Measurements from ENCODE around the gene RBM33. TPM values are rescaled to one million over a fixed set of nuclear protein-coding genes. Genes with fewer than 3 reads are reported as not detected.

RBM33 gene
- total and polyA plus RNA-seq, 9 of the 15 experiments (the other 6 are each of a cell fraction or from before 2014, with no cell fraction given): 4.4 to 80.7 (median 27.3) TPM

DNA sequence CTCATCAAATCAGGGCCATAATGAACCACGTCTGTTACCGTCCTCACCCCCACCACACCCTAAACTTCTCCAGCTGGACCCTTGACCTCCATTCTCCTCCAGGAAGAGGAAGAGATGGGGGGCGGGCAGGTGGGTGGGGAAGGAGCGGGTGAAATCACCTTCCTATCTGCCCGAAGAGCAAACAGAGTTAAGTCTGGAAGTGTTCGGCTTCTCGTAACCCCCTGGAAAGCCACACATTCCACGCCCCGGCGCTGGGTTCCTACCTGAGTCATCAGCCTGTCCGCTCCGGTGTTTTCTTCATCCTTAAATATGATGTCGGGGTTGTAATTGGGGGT is 167.1 kb downstream of the RBM33 start:
- Histone ChIP-seq H2AFZ (ENCODE audit: low read depth, low read length) (no peak overlapping the region), H4K20me1 (replicated peaks; ENCODE audit: control insufficient read depth, insufficient read depth, low read length) (peaks cover 17% of the 10 kb centered on the region), H3K27ac (ENCODE audit: extremely low read depth, low read depth, low read length) (no peak overlapping the region), H3K9me3 (replicated peaks; ENCODE audit: control insufficient read depth, insufficient read depth, low read depth, low read length) (no peaks in the 10 kb centered on the region), H3K79me2 (ENCODE audit: control insufficient read depth, insufficient read depth, low read length) (no peaks in the 10 kb centered on the region), H3K9ac (ENCODE audit: insufficient read depth in 1 of 2, low read depth in 2 of 2, low read length in 2 of 2) (no peak overlapping the region), H3K4me2 (ENCODE audit: insufficient read depth, low read length) (no peak overlapping the region), H3K27me3 (ENCODE audit: control insufficient read depth in 2 of 2, insufficient read depth in 2 of 2, low read length in 2 of 2) (peaks cover 51 to 84% of the 10 kb centered on the region in 2 experiments), H3K36me3 (ENCODE audit: control insufficient read depth, insufficient read depth, low read length) (no peaks in the 10 kb centered on the region), H3K4me3 (no peak overlapping the region), H3K9me1 (ENCODE audit: control insufficient read depth, insufficient read depth, low read length) (no peaks in the 10 kb centered on the region), H3K4me1 (replicated peaks in 1 of 2; ENCODE audit: control insufficient read depth in 2 of 2, insufficient read depth in 2 of 2, low read length in 2 of 2) (peaks cover 0 to 30% of the 10 kb centered on the region in 2 experiments; a peak in 1 of 5 replicates)
- ATAC-seq (no peak), DNase-seq (ENCODE audit: extremely low read depth in 1 of 4, low spot score in 3 of 4) (no peak), FAIRE-seq (no peak)
- TF ChIP-seq TCF7 (IDR thresholded peaks at IDR 0.05; ENCODE audit: borderline replicate concordance): no peak
- TF ChIP-seq, protein P1, sequence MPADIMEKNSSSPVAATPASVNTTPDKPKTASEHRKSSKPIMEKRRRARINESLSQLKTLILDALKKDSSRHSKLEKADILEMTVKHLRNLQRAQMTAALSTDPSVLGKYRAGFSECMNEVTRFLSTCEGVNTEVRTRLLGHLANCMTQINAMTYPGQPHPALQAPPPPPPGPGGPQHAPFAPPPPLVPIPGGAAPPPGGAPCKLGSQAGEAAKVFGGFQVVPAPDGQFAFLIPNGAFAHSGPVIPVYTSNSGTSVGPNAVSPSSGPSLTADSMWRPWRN (IDR thresholded peaks at IDR 0.05; ENCODE audit: low read depth): no peak
- TF ChIP-seq MAZ (CRISPR knock-in tag; conservative IDR thresholded peaks at IDR 0.05 in 1 of 2, IDR thresholded peaks at IDR 0.05 in 1 of 2): no peak
- no peak for TF ChIP-seq FOXJ2 (tag; IDR thresholded peaks at IDR 0.05)
- in situ Hi-C loops (cut with MboI): loop anchor here (10.0 kb wide), 2 partner anchors 663 to 1003 kb away; no protein-coding TSS in a partner anchor
- WGBS (ENCODE audit: insufficient coverage, low coverage, missing lambda C conversion rate): 6% methylated on average over 13 of the region's 13 CpGs
- BruUV-seq (replicated peaks): no TSS peak
- ChIA-PET CTCF (ENCODE audit: low intra/inter-chr PET ratio) (no interaction called here), POLR2A (no interaction called here)
- intact Hi-C loops (cut with micrococcal nuclease): no loop called here

All from K562 (cell line).